ENCODE measurements around the gene NLGN1.

NLGN1 gene

GRCh38 chr3:174303907-174304560, 906.5 kb downstream of the NLGN1 start:
- Histone ChIP-seq H3K4me1 (ENCODE audit: insufficient read depth, low read length) (no peaks in the 10 kb centered on the region), H3K9ac (ENCODE audit: low read length) (no peak overlapping the region), H3K27ac (ENCODE audit: low read depth, low read length) (no peak overlapping the region), H3K27me3 (ENCODE audit: control insufficient read depth in 1 of 2, insufficient read depth in 2 of 2, low read length in 2 of 2) (no peaks in the 10 kb centered on the region), H3K4me3 (ENCODE audit: low read depth in 1 of 2, low read length in 2 of 2) (no peak overlapping the region), H3K36me3 (ENCODE audit: insufficient read depth, low read length) (no peaks in the 10 kb centered on the region), H3K9me3 (ENCODE audit: low read length) (no peaks in the 10 kb centered on the region)

DNA sequence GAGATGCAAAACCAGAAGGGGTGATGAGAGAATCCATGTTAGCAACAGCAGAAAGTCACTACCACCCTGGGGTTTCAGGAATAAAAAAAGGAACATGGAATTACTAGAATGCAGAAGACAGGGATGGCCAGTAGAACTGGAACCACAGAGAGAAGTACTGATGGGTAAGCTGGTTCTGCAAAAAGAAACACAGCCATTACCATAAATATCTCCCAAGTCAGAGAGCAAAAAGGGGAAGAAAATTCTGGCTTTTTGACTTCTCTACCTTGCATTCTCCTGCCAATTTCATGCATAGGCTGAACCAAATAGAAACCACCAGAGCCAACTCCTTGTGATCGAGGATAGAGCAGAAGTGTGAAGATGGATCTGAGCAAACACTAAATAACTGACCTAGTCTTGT, 911.2 kb downstream of the NLGN1 start:
- Histone ChIP-seq H3K4me1 (ENCODE audit: insufficient read depth, low read length) (no peaks in the 10 kb centered on the region), H3K9me3 (ENCODE audit: low read length) (no peaks in the 10 kb centered on the region), H3K27ac (ENCODE audit: low read depth, low read length) (no peak overlapping the region), H3K27me3 (ENCODE audit: control insufficient read depth in 1 of 2, insufficient read depth in 2 of 2, low read length in 2 of 2) (no peaks in the 10 kb centered on the region), H3K4me3 (ENCODE audit: low read depth in 1 of 2, low read length in 2 of 2) (no peak overlapping the region), H3K36me3 (ENCODE audit: insufficient read depth, low read length) (no peaks in the 10 kb centered on the region), H3K9ac (ENCODE audit: low read length) (no peak overlapping the region)

GRCh38 chr3:174310475-174310983, 913.0 kb downstream of the NLGN1 start:
- Histone ChIP-seq H3K27me3 (ENCODE audit: control insufficient read depth in 1 of 2, insufficient read depth in 2 of 2, low read length in 2 of 2) (no peaks in the 10 kb centered on the region), H3K4me3 (ENCODE audit: low read depth in 1 of 2, low read length in 2 of 2) (no peak overlapping the region), H3K9ac (ENCODE audit: low read length) (no peak overlapping the region), H3K4me1 (ENCODE audit: insufficient read depth, low read length) (no peaks in the 10 kb centered on the region), H3K27ac (ENCODE audit: low read depth, low read length) (no peak overlapping the region), H3K36me3 (ENCODE audit: insufficient read depth, low read length) (no peaks in the 10 kb centered on the region), H3K9me3 (ENCODE audit: low read length) (no peaks in the 10 kb centered on the region)

DNA sequence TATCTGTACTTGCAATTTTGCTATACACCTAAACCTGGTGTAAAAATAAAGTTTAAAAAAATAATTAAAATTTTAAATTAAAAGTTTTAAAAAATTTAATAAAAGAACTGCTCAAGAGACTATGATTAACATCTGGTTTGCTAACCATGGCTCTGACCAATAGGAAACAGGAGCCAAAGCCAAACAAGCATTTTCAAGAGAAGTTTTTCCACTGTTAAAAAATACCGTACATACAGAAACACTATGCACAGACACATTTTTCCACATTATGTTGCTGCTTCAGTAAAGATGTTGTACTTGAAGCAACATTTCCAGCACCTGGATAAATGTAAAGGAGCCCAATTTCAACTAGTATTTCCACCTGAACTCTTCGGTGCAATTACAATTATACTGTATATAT, 917.7 kb downstream of the NLGN1 start:
- no peaks in the 10 kb centered on the region for H3K27me3 ChIP-seq (ENCODE audit: control insufficient read depth in 1 of 2, insufficient read depth in 2 of 2, low read length in 2 of 2)
- no peak overlapping the region for H3K27ac ChIP-seq (ENCODE audit: low read depth, low read length)
- no peak overlapping the region for H3K4me3 ChIP-seq (ENCODE audit: low read depth in 1 of 2, low read length in 2 of 2)
- H3K36me3 ChIP-seq (ENCODE audit: insufficient read depth, low read length), result no peaks in the 10 kb centered on the region
- H3K9me3 ChIP-seq (ENCODE audit: low read length), result no peaks in the 10 kb centered on the region
- H3K4me1 ChIP-seq (ENCODE audit: insufficient read depth, low read length), result no peaks in the 10 kb centered on the region
- no peak overlapping the region for H3K9ac ChIP-seq (ENCODE audit: low read length)

GRCh38 chr3:174317005-174317404, 919.5 kb downstream of the NLGN1 start:
- no peak overlapping the region for H3K4me3 ChIP-seq (ENCODE audit: low read depth in 1 of 2, low read length in 2 of 2)
- no peak overlapping the region for H3K27ac ChIP-seq (ENCODE audit: low read depth, low read length)
- H3K36me3 ChIP-seq (ENCODE audit: insufficient read depth, low read length), result no peaks in the 10 kb centered on the region
- H3K9me3 ChIP-seq (ENCODE audit: low read length), result no peaks in the 10 kb centered on the region
- no peak overlapping the region for H3K9ac ChIP-seq (ENCODE audit: low read length)
- no peaks in the 10 kb centered on the region for H3K27me3 ChIP-seq (ENCODE audit: control insufficient read depth in 1 of 2, insufficient read depth in 2 of 2, low read length in 2 of 2)
- H3K4me1 ChIP-seq (ENCODE audit: insufficient read depth, low read length), result no peaks in the 10 kb centered on the region

- H3K36me3 ChIP-seq (ENCODE audit: insufficient read depth, low read length), result no peaks in the 10 kb centered on the region
- no peaks in the 10 kb centered on the region for H3K4me1 ChIP-seq (ENCODE audit: insufficient read depth, low read length)
- no peak overlapping the region for H3K9ac ChIP-seq (ENCODE audit: low read length)
- no peaks in the 10 kb centered on the region for H3K9me3 ChIP-seq (ENCODE audit: low read length)
- H3K27me3 ChIP-seq (ENCODE audit: control insufficient read depth in 1 of 2, insufficient read depth in 2 of 2, low read length in 2 of 2), result no peaks in the 10 kb centered on the region
- H3K4me3 ChIP-seq (ENCODE audit: low read depth in 1 of 2, low read length in 2 of 2), result no peak overlapping the region
- no peak overlapping the region for H3K27ac ChIP-seq (ENCODE audit: low read depth, low read length)
These were observed 920.6 kb downstream of the NLGN1 start for GRCh38 chr3:174318181-174318580.

DNA sequence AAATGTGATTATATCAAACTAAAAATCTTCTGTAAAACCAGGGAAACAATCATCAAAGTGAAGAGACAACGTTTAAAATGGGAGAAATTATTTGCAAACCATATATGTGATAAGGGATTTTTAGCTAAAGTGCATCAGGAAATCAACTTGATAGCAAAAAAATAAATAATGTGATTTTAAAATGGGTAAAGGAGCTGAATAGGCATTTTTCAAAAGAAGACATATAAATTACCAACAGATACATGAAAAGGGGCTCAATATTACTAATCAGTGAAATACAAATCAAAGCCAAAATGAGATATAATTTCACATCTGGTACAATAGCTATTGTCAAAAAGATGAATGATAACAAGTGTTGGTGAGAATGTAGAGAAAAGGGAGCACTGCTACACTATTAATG, 924.0 kb downstream of the NLGN1 start:
- Histone ChIP-seq H3K27me3 (ENCODE audit: control insufficient read depth in 1 of 2, insufficient read depth in 2 of 2, low read length in 2 of 2) (no peaks in the 10 kb centered on the region), H3K4me3 (ENCODE audit: low read depth in 1 of 2, low read length in 2 of 2) (no peak overlapping the region), H3K36me3 (ENCODE audit: insufficient read depth, low read length) (no peaks in the 10 kb centered on the region), H3K9me3 (ENCODE audit: low read length) (no peaks in the 10 kb centered on the region), H3K4me1 (ENCODE audit: insufficient read depth, low read length) (no peaks in the 10 kb centered on the region), H3K27ac (ENCODE audit: low read depth, low read length) (no peak overlapping the region), H3K9ac (ENCODE audit: low read length) (no peak overlapping the region)

- Histone ChIP-seq H3K9ac (ENCODE audit: low read length) (no peak overlapping the region), H3K4me1 (ENCODE audit: insufficient read depth, low read length) (no peaks in the 10 kb centered on the region), H3K27ac (ENCODE audit: low read depth, low read length) (no peak overlapping the region), H3K4me3 (ENCODE audit: low read depth in 1 of 2, low read length in 2 of 2) (no peak overlapping the region), H3K9me3 (ENCODE audit: low read length) (no peaks in the 10 kb centered on the region), H3K27me3 (ENCODE audit: control insufficient read depth in 1 of 2, insufficient read depth in 2 of 2, low read length in 2 of 2) (no peaks in the 10 kb centered on the region), H3K36me3 (ENCODE audit: insufficient read depth, low read length) (no peaks in the 10 kb centered on the region)
These were observed 925.2 kb downstream of the NLGN1 start for GRCh38 chr3:174322789-174323188.

DNA sequence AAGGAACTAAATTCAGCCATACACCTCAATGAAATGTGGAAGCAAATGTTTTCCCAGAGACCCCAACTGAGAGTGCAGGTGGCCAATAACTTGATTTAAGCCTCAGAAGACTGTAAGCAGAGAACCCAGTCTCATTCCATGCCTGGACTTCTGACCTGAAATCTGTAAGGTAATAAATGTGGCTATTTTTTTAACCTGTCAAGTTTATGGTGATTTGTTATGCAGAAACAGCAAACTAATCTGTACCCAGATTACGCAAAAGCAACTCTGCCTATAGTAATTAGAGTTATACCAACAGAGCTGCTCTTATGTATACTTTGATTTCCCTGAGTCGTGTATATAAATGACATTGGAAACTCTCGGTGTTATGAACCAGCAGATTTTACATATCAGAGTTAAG, 927.6 kb downstream of the NLGN1 start:
- no peak overlapping the region for H3K4me3 ChIP-seq (ENCODE audit: low read depth in 1 of 2, low read length in 2 of 2)
- no peak overlapping the region for H3K9ac ChIP-seq (ENCODE audit: low read length)
- H3K27me3 ChIP-seq (ENCODE audit: control insufficient read depth in 1 of 2, insufficient read depth in 2 of 2, low read length in 2 of 2), result no peaks in the 10 kb centered on the region
- no peaks in the 10 kb centered on the region for H3K4me1 ChIP-seq (ENCODE audit: insufficient read depth, low read length)
- H3K36me3 ChIP-seq (ENCODE audit: insufficient read depth, low read length), result no peaks in the 10 kb centered on the region
- H3K27ac ChIP-seq (ENCODE audit: low read depth, low read length), result no peak overlapping the region
- H3K9me3 ChIP-seq (ENCODE audit: low read length), result no peaks in the 10 kb centered on the region

- Histone ChIP-seq H3K27ac (ENCODE audit: low read depth, low read length) (no peak overlapping the region), H3K9me3 (ENCODE audit: low read length) (no peaks in the 10 kb centered on the region), H3K9ac (ENCODE audit: low read length) (no peak overlapping the region), H3K27me3 (ENCODE audit: control insufficient read depth in 1 of 2, insufficient read depth in 2 of 2, low read length in 2 of 2) (no peaks in the 10 kb centered on the region), H3K4me3 (ENCODE audit: low read depth in 1 of 2, low read length in 2 of 2) (no peak overlapping the region), H3K4me1 (ENCODE audit: insufficient read depth, low read length) (no peaks in the 10 kb centered on the region), H3K36me3 (ENCODE audit: insufficient read depth, low read length) (no peaks in the 10 kb centered on the region)
These were observed 928.5 kb downstream of the NLGN1 start for GRCh38 chr3:174325834-174326700.

DNA sequence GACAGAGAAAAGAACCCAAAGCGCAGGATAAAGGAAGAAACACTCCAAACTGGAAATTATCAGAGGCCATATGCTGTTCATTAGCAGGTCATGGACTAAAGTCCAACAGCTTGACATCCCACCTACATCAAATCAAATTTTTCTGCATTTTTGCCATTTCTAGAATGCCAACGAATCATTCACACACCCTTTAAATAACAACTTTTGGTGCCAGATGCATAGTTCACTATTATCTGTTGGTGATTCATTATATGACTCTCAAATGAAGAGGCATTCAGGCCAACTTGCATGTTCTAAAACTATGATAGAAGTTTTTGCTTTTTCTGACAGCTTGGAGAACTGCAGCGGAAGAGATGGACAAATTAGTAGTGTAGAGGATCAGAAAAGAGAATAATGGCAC, 931.8 kb downstream of the NLGN1 start:
- Histone ChIP-seq H3K27me3 (ENCODE audit: control insufficient read depth in 1 of 2, insufficient read depth in 2 of 2, low read length in 2 of 2) (no peaks in the 10 kb centered on the region), H3K27ac (ENCODE audit: low read depth, low read length) (no peak overlapping the region), H3K36me3 (ENCODE audit: insufficient read depth, low read length) (no peaks in the 10 kb centered on the region), H3K4me3 (ENCODE audit: low read depth in 1 of 2, low read length in 2 of 2) (no peak overlapping the region), H3K9me3 (ENCODE audit: low read length) (no peaks in the 10 kb centered on the region), H3K9ac (ENCODE audit: low read length) (no peak overlapping the region), H3K4me1 (ENCODE audit: insufficient read depth, low read length) (no peaks in the 10 kb centered on the region)

Measured in muscle layer of colon (tissue), 2 donors.